HG03135 (cell line): ENCODE results near the gene ALPI.

Experiments
- ATAC-seq: cut with Tn5 transposase; IDR thresholded peaks from one replicate; pipeline ENCODE4 v1.9.1; 2021; ENCODE audit warnings: mild to moderate bottlenecking, moderate library complexity; ENCODE audit not compliant: unreplicated experiment

Gene ALPI

GRCh38 chr2:232494542-232494941 lies 38.6 kb downstream of the ALPI start:
- ATAC-seq: no peak

- no peak for ATAC-seq
These were observed 39.3 kb downstream of the ALPI start for GRCh38 chr2:232495292-232495691.

GRCh38 chr2:232496501-232497270 lies 40.7 kb downstream of the ALPI start:
- ATAC-seq: no peak

DNA sequence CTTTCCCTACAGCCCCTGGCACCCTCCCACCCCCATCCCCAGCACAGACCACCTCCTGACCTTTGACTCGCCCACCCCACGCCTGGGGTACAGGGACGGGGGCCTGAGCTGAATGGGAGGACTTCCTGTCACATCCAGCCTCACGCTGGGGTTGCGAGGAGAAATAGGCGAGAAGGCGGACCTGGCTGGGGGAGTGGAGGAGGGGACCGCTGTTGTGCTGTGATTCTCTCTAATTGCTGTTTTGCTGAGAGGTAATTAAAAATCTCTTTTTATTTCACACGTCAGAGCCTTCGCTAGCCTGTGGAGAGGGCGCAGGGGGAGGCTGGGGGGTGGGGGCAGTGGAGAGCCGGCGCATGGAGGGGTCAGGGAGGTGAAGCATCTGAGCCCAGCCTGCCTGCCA lies 41.4 kb downstream of the ALPI start:
- ATAC-seq: no peak

GRCh38 chr2:232498452-232498851 lies 42.5 kb downstream of the ALPI start:
- no peak for ATAC-seq

DNA sequence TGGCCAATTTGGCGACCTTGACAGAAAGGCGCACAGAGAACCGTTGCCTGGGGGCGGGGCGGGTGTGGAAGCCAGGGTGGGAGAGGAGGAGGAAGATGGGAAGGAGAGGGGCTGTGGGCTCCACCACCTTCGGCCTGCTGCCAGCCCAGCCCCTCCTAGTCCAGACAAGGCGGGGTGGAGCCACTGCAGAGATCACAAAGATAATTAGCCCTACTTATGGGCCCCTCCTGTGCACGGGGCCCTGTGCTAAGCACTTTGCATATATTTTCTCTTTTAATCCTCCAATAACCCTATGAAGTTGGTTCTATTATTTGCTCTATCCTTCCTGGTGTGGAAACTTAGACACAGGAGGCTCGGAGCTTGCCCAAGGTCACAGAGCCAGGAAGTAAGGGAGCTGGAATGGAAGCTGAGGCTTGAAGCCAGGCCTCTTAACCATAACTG lies 45.4 kb downstream of the ALPI start:
- no peak for ATAC-seq

DNA sequence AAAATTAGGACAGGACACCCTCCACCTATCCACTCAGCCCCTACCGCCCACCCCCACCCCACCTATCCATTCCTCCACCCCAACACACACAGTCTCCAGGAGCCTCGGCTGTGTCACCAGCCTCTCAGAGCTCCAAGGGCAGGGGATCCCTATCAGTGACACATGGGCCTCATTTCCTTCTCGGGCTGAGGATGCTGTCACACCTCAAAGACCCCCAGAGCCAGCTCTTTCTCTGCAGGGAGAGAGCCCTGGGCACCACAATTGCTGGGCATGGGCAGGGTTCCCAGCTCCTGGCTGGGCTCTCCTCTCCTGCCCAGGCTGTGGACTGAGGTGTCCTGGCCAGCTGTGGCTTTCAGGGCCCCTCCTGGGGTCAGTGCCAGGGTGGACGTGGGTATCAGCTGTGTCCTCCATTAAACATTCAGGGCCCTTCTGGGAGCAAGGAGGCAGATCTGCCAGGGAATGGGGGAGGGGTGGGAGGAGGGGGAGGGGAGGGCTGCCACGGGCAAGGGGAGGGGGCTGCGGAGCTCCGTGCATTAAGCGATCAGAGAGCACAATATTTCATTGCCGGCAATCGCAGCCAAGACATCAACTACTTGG lies 45.9 kb downstream of the ALPI start:
- no peak for ATAC-seq

GRCh38 chr2:232502511-232502910 lies 46.6 kb downstream of the ALPI start:
- no peak for ATAC-seq

DNA sequence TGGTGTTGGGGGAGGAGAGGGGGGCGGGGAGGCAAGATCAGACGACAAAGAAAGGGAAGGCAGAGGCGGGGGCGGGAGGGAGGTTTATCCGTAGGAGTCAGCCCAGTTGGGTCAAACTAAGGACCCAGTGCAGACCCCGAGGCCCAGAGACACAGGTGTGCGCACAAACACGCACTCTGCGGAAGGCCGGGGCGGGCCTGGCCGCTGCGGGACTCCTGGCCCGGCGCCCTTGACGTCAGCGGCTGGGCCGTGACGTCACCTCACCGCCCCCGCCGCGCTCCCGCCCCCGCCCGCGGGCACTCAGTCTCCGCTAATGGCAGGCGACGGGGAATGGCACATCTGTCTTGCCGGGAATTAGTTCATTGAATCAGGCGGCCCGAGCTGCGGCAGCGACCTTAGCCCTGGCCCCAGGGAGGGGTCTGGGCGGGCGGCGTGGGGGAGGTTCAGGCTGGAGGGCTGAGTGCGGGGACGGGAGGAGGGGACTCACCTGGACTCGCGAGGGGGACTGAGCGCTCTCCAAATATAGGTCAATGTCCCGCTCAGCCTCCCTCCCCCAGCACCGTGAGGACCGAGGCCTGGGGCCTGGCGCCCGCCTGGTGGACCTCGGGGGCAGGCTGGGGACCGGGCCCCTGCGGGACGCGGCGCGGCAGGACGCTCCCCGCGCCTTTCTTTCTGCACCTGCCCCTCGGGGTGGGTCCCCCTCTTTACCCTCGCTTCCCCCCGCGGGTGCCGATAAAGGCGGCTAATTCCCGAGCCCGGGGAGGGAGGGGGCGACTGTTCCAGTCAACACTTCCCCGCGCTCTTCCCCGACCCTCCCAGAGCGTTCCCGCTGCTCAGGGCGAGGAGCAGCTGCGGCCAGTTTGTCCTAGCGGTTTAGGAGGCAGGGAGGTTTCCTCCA lies 47.2 kb downstream of the ALPI start:
- ATAC-seq: no peak

DNA sequence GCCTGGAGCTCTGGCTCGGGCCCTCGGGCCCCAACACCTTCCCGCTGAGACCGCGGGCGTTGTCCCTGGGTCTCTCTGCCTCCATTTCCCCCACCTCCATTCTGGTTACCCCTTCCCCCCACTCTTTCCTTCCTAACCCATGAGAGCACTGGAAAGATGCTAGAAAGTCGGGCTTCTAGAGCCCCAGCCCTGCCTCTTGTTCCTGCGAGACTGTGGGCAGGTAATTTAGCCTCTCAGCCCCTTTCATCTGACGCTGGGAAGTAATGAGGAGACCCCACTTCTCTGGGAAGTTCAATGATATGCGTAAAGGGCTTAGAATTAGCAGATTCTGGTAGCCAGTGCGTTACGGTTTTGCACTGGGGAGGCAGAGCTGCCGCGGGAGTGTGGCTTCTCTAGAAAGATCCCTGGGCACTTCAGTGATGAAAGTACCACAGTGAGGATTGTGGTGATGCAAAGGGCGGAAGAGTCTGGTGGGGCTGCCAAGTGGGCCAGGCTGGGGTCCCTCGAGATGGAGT lies 47.9 kb downstream of the ALPI start:
- no peak for ATAC-seq

GRCh38 chr2:232504438-232504837 lies 48.5 kb downstream of the ALPI start:
- no peak for ATAC-seq

DNA sequence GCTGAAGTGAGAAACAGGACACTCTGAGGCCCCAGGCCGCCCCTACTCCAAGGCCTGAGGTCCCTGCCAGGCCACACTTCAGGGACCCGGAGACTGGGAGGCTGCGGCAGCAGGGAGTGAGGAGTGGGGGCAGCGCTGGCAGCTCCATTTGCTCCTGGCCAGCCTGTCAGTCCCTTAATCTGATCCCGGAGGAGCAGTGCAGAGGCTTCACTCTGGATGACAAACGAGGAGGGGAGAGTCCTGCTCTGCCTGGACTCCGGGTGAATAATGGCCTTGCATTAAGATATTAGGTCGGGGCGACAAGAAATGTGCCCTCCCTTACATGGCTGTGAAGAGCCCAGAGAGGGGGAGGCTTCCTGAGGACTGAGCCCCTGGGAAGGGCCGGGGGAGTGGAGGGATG lies 49.9 kb downstream of the ALPI start:
- no peak for ATAC-seq

- ATAC-seq: no peak
These were observed 50.8 kb downstream of the ALPI start for GRCh38 chr2:232506709-232507108.

DNA sequence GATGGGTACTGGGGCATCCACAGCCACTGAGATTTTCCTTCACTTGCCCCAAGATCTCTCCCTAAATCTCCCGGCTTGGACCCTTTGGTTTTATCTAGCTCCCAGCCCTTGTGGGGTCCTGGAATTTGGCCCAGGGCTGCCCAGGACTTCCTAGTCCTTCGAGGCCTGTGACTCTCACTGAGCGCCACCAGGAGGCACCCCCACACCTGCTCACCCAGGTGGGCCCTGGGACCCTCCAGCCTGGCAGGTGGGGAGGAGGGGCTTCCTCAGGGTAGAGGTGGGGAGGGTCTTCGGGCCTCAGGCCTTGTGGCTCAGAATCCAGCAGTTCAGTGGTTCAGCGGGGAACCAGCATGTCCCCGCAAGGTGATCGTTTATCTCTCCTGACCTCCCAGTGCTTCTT lies 52.3 kb downstream of the ALPI start:
- ATAC-seq: no peak
